Measurements from ENCODE around the gene BTBD8. TPM values are rescaled to one million over a fixed set of nuclear protein-coding genes. Genes with fewer than 3 reads are reported as not detected.

The BTBD8 gene
- total and polyA plus RNA-seq, 9 of the 15 experiments (the other 6 are each of a cell fraction or from before 2014, with no cell fraction given) = 0.46 to 2.3 (median 1.2) TPM

DNA sequence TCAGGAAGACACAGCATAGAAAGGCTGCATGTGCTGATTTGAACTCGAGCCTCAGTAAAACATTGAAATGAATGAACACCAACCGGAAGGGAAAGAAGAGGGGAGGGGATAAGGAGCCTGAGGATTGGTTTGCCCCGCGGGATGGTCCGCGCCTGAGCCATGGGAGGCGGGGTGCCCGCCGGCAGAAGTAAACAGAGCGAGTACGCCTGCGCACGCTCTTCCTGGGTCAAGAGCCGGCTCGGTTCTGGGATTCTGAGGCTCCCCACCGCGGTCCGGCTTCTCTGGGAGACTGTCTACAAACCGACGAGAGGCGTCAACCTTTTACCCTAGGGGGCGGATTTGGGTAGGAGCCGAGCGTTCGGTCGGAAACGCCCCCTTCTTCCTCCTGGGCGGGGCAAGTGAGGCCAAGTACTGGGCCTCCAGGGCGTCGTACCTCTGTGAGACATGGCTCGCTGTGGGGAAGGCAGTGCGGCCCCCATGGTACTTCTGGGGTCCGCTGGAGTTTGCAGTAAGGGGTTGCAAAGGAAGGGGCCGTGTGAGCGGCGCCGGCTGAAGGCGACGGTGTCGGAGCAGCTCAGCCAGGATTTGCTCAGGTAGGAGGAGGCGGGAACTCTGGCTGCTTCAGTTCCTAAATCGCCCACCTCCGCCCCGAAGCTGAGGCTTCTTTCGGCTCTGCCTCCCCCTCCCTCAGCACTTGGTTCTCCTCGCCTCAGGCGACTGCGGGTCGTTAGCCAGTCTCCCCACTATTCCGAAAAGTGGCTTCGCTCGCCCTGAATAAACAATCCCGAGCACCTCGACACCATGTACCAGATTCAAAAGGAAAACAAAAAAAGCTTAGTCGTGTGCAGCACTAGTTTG is at the start of gene BTBD8 (continued):
- no peak for TF ChIP-seq ZNF76 (CRISPR knock-in tag; IDR thresholded peaks at IDR 0.05; ENCODE audit: borderline replicate concordance)
- no peak for TF ChIP-seq HNRNPK (IDR thresholded peaks at IDR 0.05; ENCODE audit: low read depth, low read length, poor library complexity, severe bottlenecking)
- TF ChIP-seq ARHGAP35 (IDR thresholded peaks at IDR 0.05; ENCODE audit: partially characterized antibody) = no peak
- TF ChIP-seq ZNF282 (CRISPR knock-in tag; IDR thresholded peaks at IDR 0.05) = no peak
- no peak for TF ChIP-seq CREB3L1 (IDR thresholded peaks at IDR 0.05; ENCODE audit: borderline replicate concordance, low read depth)
- TF ChIP-seq FOXA3 (CRISPR knock-in tag; conservative IDR thresholded peaks at IDR 0.05 in 1 of 2, IDR thresholded peaks at IDR 0.05 in 1 of 2) = peak; percentile 56 to 71; a peak in 3 of 4 replicates
- no peak for TF ChIP-seq BRF1 (IDR thresholded peaks at IDR 0.05; ENCODE audit: borderline replicate concordance, extremely low read depth, insufficient read length)
- TF ChIP-seq ADNP (tag; IDR thresholded peaks at IDR 0.05) = no peak
- TF ChIP-seq ZNF239 (CRISPR knock-in tag; IDR thresholded peaks at IDR 0.05) = no peak
- no peak for TF ChIP-seq MBD2 (IDR thresholded peaks at IDR 0.05; ENCODE audit: borderline replicate concordance, low read depth)
- TF ChIP-seq, protein P1, sequence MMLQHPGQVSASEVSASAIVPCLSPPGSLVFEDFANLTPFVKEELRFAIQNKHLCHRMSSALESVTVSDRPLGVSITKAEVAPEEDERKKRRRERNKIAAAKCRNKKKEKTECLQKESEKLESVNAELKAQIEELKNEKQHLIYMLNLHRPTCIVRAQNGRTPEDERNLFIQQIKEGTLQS (IDR thresholded peaks at IDR 0.05) = no peak
- TF ChIP-seq, protein P1 (CRISPR knock-in tag; conservative IDR thresholded peaks at IDR 0.05) = no peak
- peak; percentile 64; the same call in 1 of the 2 replicates for TF ChIP-seq LCOR (CRISPR knock-in tag; IDR thresholded peaks at IDR 0.05)
- no peak for TF ChIP-seq MXI1 (IDR thresholded peaks at IDR 0.05; ENCODE audit: low read depth, low read length)
- peak; percentile 18; the same call in 1 of the 2 replicates for TF ChIP-seq CBX1 (IDR thresholded peaks at IDR 0.05; ENCODE audit: low read depth)
- no peak for TF ChIP-seq GATAD2B (IDR thresholded peaks at IDR 0.05; ENCODE audit: borderline replicate concordance)
- peak; percentile 59 for TF ChIP-seq TCF7L2 (IDR thresholded peaks at IDR 0.05; ENCODE audit: low read depth, low read length)
- no peak for TF ChIP-seq ZFPM2 (CRISPR knock-in tag; IDR thresholded peaks at IDR 0.05)
- TF ChIP-seq EGR1 (conservative IDR thresholded peaks at IDR 0.05) = 0 out of 2 replicates have a peak, but pooled peaks have one; percentile 37
- TF ChIP-seq KHSRP (IDR thresholded peaks at IDR 0.05) = no peak
- TF ChIP-seq TEAD1 (CRISPR knock-in tag; IDR thresholded peaks at IDR 0.05) = peak in 1 of 2 experiments; percentile 54; a peak in 1 of 4 replicates
- TF ChIP-seq ZFX (CRISPR knock-in tag; IDR thresholded peaks at IDR 0.05) = peak; percentile 90
- TF ChIP-seq SPI1 (IDR thresholded peaks at IDR 0.05; ENCODE audit: borderline replicate concordance, low read depth, low read length) = no peak
- no peak for TF ChIP-seq ZNF347 (CRISPR knock-in tag; IDR thresholded peaks at IDR 0.05; ENCODE audit: low read depth)
- TF ChIP-seq L3MBTL2 (IDR thresholded peaks at IDR 0.05) = peak; percentile 91
- no peak for TF ChIP-seq ASH1L (IDR thresholded peaks at IDR 0.05; ENCODE audit: borderline replicate concordance, low read depth, partially characterized antibody)
- TF ChIP-seq RHOXF2B (CRISPR knock-in tag; conservative IDR thresholded peaks at IDR 0.05) = no peak
- TF ChIP-seq TOE1 (IDR thresholded peaks at IDR 0.05; ENCODE audit: borderline replicate concordance) = 0 out of 2 replicates have a peak, but pooled peaks have one; percentile 25
- no peak for TF ChIP-seq TOE1 (CRISPR knock-in tag; IDR thresholded peaks at IDR 0.05; ENCODE audit: borderline replicate concordance, low read depth)

Measured in K562 (cell line).